T-helper 17 cell (primary cell): Measurements from ENCODE around the gene ACP1. TPM values are rescaled to one million over a fixed set of nuclear protein-coding genes. Genes with fewer than 3 reads are reported as not detected.

Experiments
- ATAC-seq: fragments of 150-1000 bp; cut with Tn5 transposase; 2 replicates; pipeline ENCODE4 v1.10.0; 2021; ENCODE audit warnings: mild to moderate bottlenecking, moderate library complexity
- DNase-seq, 3 donors: peaks; one replicate each; pipeline versions ENCODE4 v3.0.0 to v3.0.0-alpha.2; 2020 to 2021
- H3K9me3 ChIP-seq: one replicate; pipeline ENCODE4 v1.7.0; 2013; ENCODE audit warnings: low read length, mild to moderate bottlenecking; ENCODE audit not compliant: control insufficient read depth, poor library complexity, severe bottlenecking
- H3K27ac Mint-ChIP-seq: one replicate; pipeline ENCODE4 v1.8.0; 2022; ENCODE audit warnings: mild to moderate bottlenecking, moderate library complexity, mixed read lengths
- H3K27me3 Mint-ChIP-seq: one replicate; pipeline ENCODE4 v1.8.0; 2022; ENCODE audit warnings: mixed read lengths
- H3K36me3 Mint-ChIP-seq: one replicate; pipeline ENCODE4 v1.8.0; 2022; ENCODE audit warnings: low read depth, mixed read lengths
- H3K4me1 Mint-ChIP-seq: one replicate; pipeline ENCODE4 v1.8.0; 2022; ENCODE audit warnings: mild to moderate bottlenecking, mixed read lengths
- H3K4me3 Mint-ChIP-seq: one replicate; pipeline ENCODE4 v1.8.0; 2022; ENCODE audit warnings: mild to moderate bottlenecking, moderate library complexity, mixed read lengths
- total RNA-seq, 4 donors: library from RNA in 2 of 4; stranded (reverse) in 2 of 4; gene quantifications; one replicate each; pipeline ENCODE4 v1.2.3 and lab custom pipeline; 2022 to 2026

Gene ACP1
- total RNA-seq, 2 donors from 2014 or later: 71.2 to 87.2 TPM

- H3K36me3 Mint-ChIP-seq: peaks cover 5% of the 10 kb centered on the region
- H3K4me1 Mint-ChIP-seq: peaks cover 12% of the 10 kb centered on the region
- H3K27ac Mint-ChIP-seq: no peak overlapping the region
- no peak for ATAC-seq
- H3K4me3 Mint-ChIP-seq: peak overlapping the region; percentile 9
- H3K9me3 ChIP-seq: no peaks in the 10 kb centered on the region
- H3K27me3 Mint-ChIP-seq: peaks cover 33% of the 10 kb centered on the region
- no peak for DNase-seq
These were observed 22.7 kb downstream of the ACP1 start for GRCh38 chr2:287471-287885.

GRCh38 chr2:287911-288757 is 23.4 kb downstream of the ACP1 start, which contains the start of gene ALKAL2:
Gene ALKAL2 (minus strand): TSS chr2:288091. CDS start chr2:287835, 256 bp downstream.
- Mint-ChIP-seq H3K4me1 (peaks cover 12% of the 10 kb centered on the region), H3K27me3 (peaks cover 33% of the 10 kb centered on the region), H3K36me3 (peaks cover 5% of the 10 kb centered on the region), H3K4me3 (peak within 1 kb of the TSS; percentile 9), H3K27ac (no peak within 1 kb of the TSS)
- no peaks in the 10 kb centered on the region for H3K9me3 ChIP-seq
- ATAC-seq (no peak), DNase-seq (no peak)

DNA sequence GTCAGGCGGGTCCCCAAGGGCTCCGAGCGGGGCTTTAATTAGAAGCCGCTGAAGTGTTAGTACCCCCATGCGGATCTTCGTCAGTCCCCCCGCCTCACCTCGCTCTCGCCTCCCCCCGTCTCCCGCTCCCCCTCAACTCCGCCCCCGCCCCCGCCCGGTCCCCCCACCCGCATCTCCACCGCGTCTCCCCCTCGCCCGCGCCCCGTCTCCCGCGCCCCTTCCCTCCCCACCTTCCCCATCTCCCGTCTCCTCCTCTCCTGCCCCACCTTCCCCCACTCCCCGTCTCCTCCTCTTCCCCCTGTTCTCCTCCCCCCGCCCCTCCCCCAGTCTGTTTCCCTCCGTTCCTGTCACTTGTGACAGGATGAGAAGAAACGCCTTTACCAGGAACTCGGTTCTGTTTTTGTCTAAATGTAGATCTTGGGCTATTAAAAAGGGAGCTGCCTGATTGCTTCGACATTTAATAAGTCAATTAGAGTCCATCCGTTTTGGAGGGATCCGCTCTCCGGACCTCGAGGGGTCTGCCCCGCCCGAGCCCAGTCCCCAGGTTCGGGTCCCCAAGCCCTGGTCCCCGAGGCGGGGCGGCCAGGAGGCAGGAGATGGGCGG is 24.1 kb downstream of the ACP1 start:
- DNase-seq (no peak), ATAC-seq (no peak)
- H3K4me1 Mint-ChIP-seq: peaks cover 12% of the 10 kb centered on the region
- peaks cover 33% of the 10 kb centered on the region for H3K27me3 Mint-ChIP-seq
- H3K36me3 Mint-ChIP-seq: peaks cover 5% of the 10 kb centered on the region
- no peak overlapping the region for H3K4me3 Mint-ChIP-seq
- H3K27ac Mint-ChIP-seq: no peak overlapping the region
- no peaks in the 10 kb centered on the region for H3K9me3 ChIP-seq

- ATAC-seq (no peak), DNase-seq (no peak)
- H3K27me3 Mint-ChIP-seq: peaks cover 36% of the 10 kb centered on the region
These were observed 24.8 kb downstream of the ACP1 start for GRCh38 chr2:289362-290089.

DNA sequence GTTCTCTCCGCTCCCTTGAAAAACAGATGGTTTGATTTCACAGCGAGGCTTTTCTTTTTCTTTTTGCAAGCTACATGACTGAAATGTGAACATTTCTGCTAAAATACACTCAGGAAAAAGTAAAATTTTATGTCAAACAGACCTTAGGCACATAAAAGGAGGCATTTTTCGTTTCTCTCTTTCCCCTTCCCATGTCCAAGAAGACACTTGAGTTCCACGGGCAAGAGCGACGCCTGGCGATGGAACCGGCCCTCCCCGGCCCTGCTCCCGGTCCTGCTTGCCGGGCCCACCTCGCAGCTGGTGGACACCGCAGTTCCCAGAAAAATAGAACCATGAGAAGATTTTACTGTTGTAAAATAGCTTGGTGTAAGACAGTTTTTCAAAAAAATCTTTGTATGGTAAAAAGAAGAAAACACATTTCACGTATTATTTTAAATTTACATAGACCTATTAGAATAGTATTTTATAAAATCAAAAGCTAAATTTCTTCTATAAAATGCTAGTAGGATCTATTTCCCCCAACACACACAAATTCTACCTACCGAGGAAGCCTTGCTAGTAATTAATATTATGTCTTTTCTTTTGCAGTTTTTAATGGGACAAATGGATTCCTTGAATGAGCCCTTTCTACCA is 25.5 kb downstream of the ACP1 start:
- Mint-ChIP-seq H3K27ac (no peak overlapping the region), H3K36me3 (peaks cover 5% of the 10 kb centered on the region), H3K4me3 (peak overlapping the region; percentile 76), H3K4me1 (peaks cover 10% of the 10 kb centered on the region), H3K27me3 (peaks cover 40% of the 10 kb centered on the region)
- DNase-seq (peak in 1 of 3 donors; percentile 24), ATAC-seq (peak; percentile 47)
- H3K9me3 ChIP-seq: no peaks in the 10 kb centered on the region

More at GRCh38 chr2:289362-290089, 24.8 kb downstream of the ACP1 start:
- Mint-ChIP-seq H3K27ac (no peak overlapping the region), H3K4me3 (peak overlapping the region; percentile 76), H3K4me1 (peaks cover 12% of the 10 kb centered on the region), H3K36me3 (peaks cover 5% of the 10 kb centered on the region)
- H3K9me3 ChIP-seq: no peaks in the 10 kb centered on the region

GRCh38 chr2:295090-295489 is 30.3 kb downstream of the ACP1 start:
- Mint-ChIP-seq H3K27me3 (peaks cover 43% of the 10 kb centered on the region), H3K27ac (no peak overlapping the region), H3K4me3 (no peak overlapping the region), H3K36me3 (peaks cover 3% of the 10 kb centered on the region), H3K4me1 (peaks cover under 1% of the 10 kb centered on the region)
- no peak for ATAC-seq
- DNase-seq: no peak
- no peaks in the 10 kb centered on the region for H3K9me3 ChIP-seq

DNA sequence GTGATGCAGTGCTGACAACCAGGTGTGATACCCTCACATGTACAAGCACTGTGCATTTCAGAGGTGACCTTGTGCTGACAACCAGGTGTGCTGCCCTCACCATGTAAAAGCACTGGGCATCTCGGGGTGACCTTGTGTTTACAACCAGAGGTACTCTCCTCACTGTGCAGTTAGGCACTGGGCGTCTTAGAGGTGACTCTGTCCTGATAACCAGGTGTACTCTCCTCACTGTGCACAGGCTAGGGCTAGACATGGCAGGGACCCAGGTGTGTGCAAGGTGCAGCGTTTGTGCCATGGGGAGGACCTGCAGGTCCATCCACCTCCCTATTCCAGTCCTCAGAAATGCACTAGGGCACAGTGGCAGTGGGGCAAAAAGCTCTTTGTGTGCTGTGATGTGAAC is 31.6 kb downstream of the ACP1 start:
- H3K4me1 Mint-ChIP-seq: no peaks in the 10 kb centered on the region
- peaks cover 3% of the 10 kb centered on the region for H3K36me3 Mint-ChIP-seq
- DNase-seq (no peak), ATAC-seq (no peak)
- H3K27me3 Mint-ChIP-seq: peaks cover 36% of the 10 kb centered on the region
- H3K9me3 ChIP-seq: no peaks in the 10 kb centered on the region
- no peak overlapping the region for H3K4me3 Mint-ChIP-seq
- H3K27ac Mint-ChIP-seq: no peak overlapping the region

GRCh38 chr2:305366-305765 is 40.6 kb downstream of the ACP1 start:
- ATAC-seq (no peak), DNase-seq (no peak)
- H3K27ac Mint-ChIP-seq: no peak overlapping the region
- no peaks in the 10 kb centered on the region for H3K9me3 ChIP-seq
- H3K4me3 Mint-ChIP-seq: no peak overlapping the region
- peaks cover 3% of the 10 kb centered on the region for H3K4me1 Mint-ChIP-seq
- H3K27me3 Mint-ChIP-seq: no peaks in the 10 kb centered on the region
- H3K36me3 Mint-ChIP-seq: no peaks in the 10 kb centered on the region

DNA sequence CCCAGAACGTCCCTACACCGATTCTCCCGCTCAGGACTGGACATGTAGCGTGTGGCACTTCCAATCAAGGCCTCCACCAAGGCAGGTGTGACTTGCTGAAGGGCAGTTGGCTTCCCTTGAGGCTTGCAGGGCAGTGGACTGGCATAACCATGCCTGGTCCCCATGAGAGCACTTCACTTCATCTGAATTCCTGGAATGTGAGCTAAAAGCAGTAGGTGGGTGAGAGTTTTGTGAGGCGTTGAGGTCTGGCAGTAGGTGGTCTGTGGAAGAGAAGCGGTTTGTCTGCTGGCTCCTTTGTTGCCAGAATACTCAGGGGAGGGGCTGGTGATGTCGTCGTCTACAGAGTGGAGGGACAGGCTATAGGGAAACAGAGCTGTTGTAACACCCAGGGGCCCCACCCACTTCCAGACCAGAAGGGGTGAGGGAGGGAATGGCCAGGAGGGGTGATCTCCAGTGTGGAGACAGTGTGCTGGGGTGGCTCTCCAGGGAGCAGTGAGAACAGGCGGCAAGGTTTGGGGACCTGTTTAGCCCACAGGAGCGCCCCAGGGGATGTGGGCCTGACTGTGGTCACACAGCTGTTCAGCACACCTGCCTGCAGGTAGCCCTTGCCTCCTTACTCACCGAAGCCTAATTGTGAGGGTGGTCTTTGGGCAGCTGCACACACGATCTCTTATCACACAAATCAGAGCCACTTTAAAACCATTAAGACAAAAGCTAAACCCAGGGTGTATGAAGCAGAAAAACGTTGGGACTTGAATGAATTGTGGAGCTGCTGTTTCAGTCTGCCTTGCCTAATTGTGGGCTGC is 44.6 kb downstream of the ACP1 start:
- ATAC-seq: no peak

GRCh38 chr2:309954-310510 is 45.3 kb downstream of the ACP1 start:
- no peaks in the 10 kb centered on the region for H3K9me3 ChIP-seq
- Mint-ChIP-seq H3K36me3 (no peaks in the 10 kb centered on the region), H3K27ac (no peak overlapping the region), H3K27me3 (peaks cover 6% of the 10 kb centered on the region), H3K4me3 (no peak overlapping the region), H3K4me1 (peaks cover 3% of the 10 kb centered on the region)
- DNase-seq (no peak), ATAC-seq (no peak)

More for the DNA sequence above, 44.6 kb downstream of the ACP1 start:
- Mint-ChIP-seq H3K27ac (no peak overlapping the region), H3K36me3 (no peaks in the 10 kb centered on the region), H3K4me1 (peaks cover 3% of the 10 kb centered on the region), H3K4me3 (no peak overlapping the region), H3K27me3 (peaks cover 6% of the 10 kb centered on the region)
- no peak for DNase-seq
- H3K9me3 ChIP-seq: no peaks in the 10 kb centered on the region

- Mint-ChIP-seq H3K4me1 (peaks cover 3% of the 10 kb centered on the region), H3K27ac (no peak overlapping the region), H3K27me3 (peaks cover 10% of the 10 kb centered on the region), H3K4me3 (no peak overlapping the region), H3K36me3 (no peaks in the 10 kb centered on the region)
- ATAC-seq: no peak
- DNase-seq: no peak
- H3K9me3 ChIP-seq: no peaks in the 10 kb centered on the region
These were observed 46.2 kb downstream of the ACP1 start for GRCh38 chr2:310994-311393.

DNA sequence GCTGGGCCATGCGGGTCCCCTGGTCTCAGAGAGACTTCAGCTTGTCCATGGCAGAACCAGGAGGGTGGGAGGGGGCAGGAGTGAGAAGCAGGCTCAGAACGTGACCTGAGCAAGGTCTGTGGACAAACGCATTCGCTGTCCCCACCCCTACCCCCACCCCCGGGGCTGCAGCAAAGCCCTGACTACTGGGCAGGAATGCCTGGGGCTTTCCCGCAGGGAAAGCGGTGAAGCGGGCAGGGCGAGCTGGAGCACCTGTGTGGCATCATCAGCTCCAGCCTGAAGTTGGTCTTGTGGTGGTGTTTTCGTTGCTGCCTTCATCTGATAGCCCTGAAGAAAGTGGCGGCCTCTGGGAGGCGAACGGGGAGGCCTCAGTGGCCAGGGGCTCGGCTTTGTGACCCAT is 49.2 kb downstream of the ACP1 start:
- Mint-ChIP-seq H3K4me1 (peaks cover 14% of the 10 kb centered on the region), H3K27ac (no peak overlapping the region)
- no peak for ATAC-seq

More for the DNA sequence above, 49.2 kb downstream of the ACP1 start:
- Mint-ChIP-seq H3K27me3 (peaks cover 14% of the 10 kb centered on the region), H3K4me3 (no peak overlapping the region), H3K36me3 (no peaks in the 10 kb centered on the region)
- H3K9me3 ChIP-seq: no peaks in the 10 kb centered on the region
- no peak for DNase-seq
